GM23338 (cell line): ENCODE data around the gene C1QA. TPM values are rescaled to one million over a fixed set of nuclear protein-coding genes. Genes with fewer than 3 reads are reported as not detected.

Experiments used
- ATAC-seq: fragments of 200-7000 bp; cut with Tn5 transposase; 3 replicates; pipeline ENCODE4 v1.9.1; 2020
- DNase-seq: peaks from one replicate; pipeline ENCODE4 v3.0.0-alpha.2; 2015; ENCODE audit warnings: low spot score
- H2AFZ ChIP-seq: fragments of 200-600 bp; sonication (generic); 2 replicates; pipeline ENCODE4 v1.8.0; 2016; ENCODE audit warnings: antibody characterized with exemption, mild to moderate bottlenecking, moderate library complexity
- H3F3A ChIP-seq: fragments of 200-600 bp; sonication (generic); replicated peaks from 2 replicates; pipeline ENCODE4 v1.8.0; 2017; ENCODE audit warnings: antibody characterized with exemption, mixed run types, low read depth
- H3K27ac ChIP-seq: fragments of 200-600 bp; sonication (generic); 2 replicates; pipeline ENCODE4 v1.6.1; 2016; ENCODE audit warnings: low read depth
- H3K27me3 ChIP-seq: fragments of 200-600 bp; sonication (generic); 2 replicates; pipeline ENCODE4 v1.8.0; 2016; ENCODE audit warnings: mild to moderate bottlenecking, mixed run types, moderate library complexity; ENCODE audit not compliant: insufficient read depth
- H3K36me3 ChIP-seq: fragments of 200-600 bp; sonication (generic); 2 replicates; pipeline ENCODE4 v1.8.0; 2016; ENCODE audit warnings: mild to moderate bottlenecking; ENCODE audit not compliant: insufficient read depth
- H3K4me1 ChIP-seq: fragments of 200-600 bp; sonication (generic); 2 replicates; pipeline ENCODE4 v1.8.0; 2016; ENCODE audit warnings: mild to moderate bottlenecking, moderate library complexity; ENCODE audit not compliant: insufficient read depth
- H3K4me2 ChIP-seq: fragments of 200-600 bp; sonication (generic); 2 replicates; pipeline ENCODE4 v1.7.1; 2017; ENCODE audit warnings: mixed run types
- H3K4me3 ChIP-seq: fragments of 200-600 bp; sonication (generic); 2 replicates; pipeline ENCODE4 v1.6.1; 2016; ENCODE audit warnings: mixed run types
- H3K79me2 ChIP-seq: fragments of 200-600 bp; sonication (generic); replicated peaks from 2 replicates; pipeline ENCODE4 v1.8.0; 2017; ENCODE audit warnings: mild to moderate bottlenecking; ENCODE audit not compliant: insufficient read depth
- H3K9me2 ChIP-seq: fragments of 200-600 bp; sonication (generic); 2 replicates; pipeline ENCODE4 v1.8.0; 2017; ENCODE audit not compliant: insufficient read depth
- H4K20me1 ChIP-seq: fragments of 200-600 bp; sonication (generic); replicated peaks from 2 replicates; pipeline ENCODE4 v1.8.0; 2017; ENCODE audit warnings: mild to moderate bottlenecking; ENCODE audit not compliant: insufficient read depth
- H3K27ac Mint-ChIP-seq: 2 replicates; pipeline ENCODE4 v1.8.0; 2020; ENCODE audit warnings: inconsistent platforms, mild to moderate bottlenecking, moderate library complexity, mixed read lengths
- H3K27me3 Mint-ChIP-seq: 3 replicates; pipeline ENCODE4 v1.8.0; 2022; ENCODE audit warnings: low read depth, mild to moderate bottlenecking, moderate library complexity, mixed read lengths, inconsistent platforms; ENCODE audit not compliant: insufficient read depth, poor library complexity
- H3K36me3 Mint-ChIP-seq: 3 replicates; pipeline ENCODE4 v1.8.0; 2021; ENCODE audit warnings: low read depth, mild to moderate bottlenecking, inconsistent platforms, moderate library complexity, mixed read lengths
- H3K4me1 Mint-ChIP-seq: 3 replicates; pipeline ENCODE4 v1.8.0; 2020; ENCODE audit warnings: mild to moderate bottlenecking, inconsistent platforms, mixed read lengths
- H3K4me3 Mint-ChIP-seq: 3 replicates; pipeline ENCODE4 v1.8.0; 2021; ENCODE audit warnings: moderate library complexity, mild to moderate bottlenecking, inconsistent platforms, mixed read lengths
- H3K9me3 Mint-ChIP-seq: 3 replicates; pipeline ENCODE4 v1.8.0; 2020; ENCODE audit warnings: moderate library complexity, mild to moderate bottlenecking, inconsistent platforms, mixed read lengths
- ETS1 ChIP-seq: IDR thresholded peaks from 2 replicates; pipeline ENCODE4 v1.6.1; 2016; ENCODE audit warnings: antibody characterized with exemption
- NANOG ChIP-seq: IDR thresholded peaks from 2 replicates; pipeline ENCODE4 v1.6.1; 2016; ENCODE audit warnings: antibody characterized with exemption, borderline replicate concordance
- ZNF114 ChIP-seq: fragments of 250-450 bp; sonication (Bioruptor Pico); IDR thresholded peaks from 2 replicates; pipeline ENCODE4 v1.5.0; 2020; ENCODE audit warnings: mild to moderate bottlenecking, moderate library complexity
- ZNF331 ChIP-seq: fragments of 250-450 bp; sonication (Bioruptor Pico); IDR thresholded peaks from 2 replicates; pipeline ENCODE4 v1.5.0; 2020; ENCODE audit warnings: low read depth, mild to moderate bottlenecking, moderate library complexity
- ZNF462 ChIP-seq: fragments of 250-450 bp; sonication (Bioruptor Pico); IDR thresholded peaks from 2 replicates; pipeline ENCODE4 v1.5.0; 2020; ENCODE audit warnings: mild to moderate bottlenecking, moderate library complexity
- polyA plus RNA-seq: library from polyadenylated mRNA; unstranded; fragments of >200 nt; fragmentation: Nextera tagmentation; extraction: Ambion mirVana; gene quantifications from 2 replicates; pipeline ENCODE4 v1.2.1, GENCODE V29; 2016
- total RNA-seq: library from RNA; depleted of rRNA; stranded (reverse); fragments of >200 nt; shearing (Covaris generic); gene quantifications from 2 replicates; pipeline ENCODE4 v1.2.3, GENCODE V29; 2014

Gene C1QA
- total and polyA plus RNA-seq, 2 experiments from 2014 or later = not detected

- no peaks in the 10 kb centered on the region for H3K36me3 Mint-ChIP-seq
- no peaks in the 10 kb centered on the region for H3F3A ChIP-seq
- H3K4me2 ChIP-seq = no peak overlapping the region
- no peaks in the 10 kb centered on the region for H3K79me2 ChIP-seq
- H3K9me3 Mint-ChIP-seq = no peaks in the 10 kb centered on the region
- no peak for DNase-seq
- H3K4me1 Mint-ChIP-seq = peaks cover 12% of the 10 kb centered on the region
- no peaks in the 10 kb centered on the region for H3K27me3 ChIP-seq
- no peaks in the 10 kb centered on the region for H3K9me2 ChIP-seq
- no peaks in the 10 kb centered on the region for H4K20me1 ChIP-seq
- H3K4me3 ChIP-seq = no peak overlapping the region
- no peak for TF ChIP-seq NANOG
- no peak for TF ChIP-seq ETS1
- TF ChIP-seq ZNF331 (CRISPR knock-in tag) = no peak
- TF ChIP-seq ZNF114 (CRISPR knock-in tag) = no peak
- TF ChIP-seq ZNF462 (CRISPR knock-in tag) = no peak
- H2AFZ ChIP-seq = no peak overlapping the region
- H3K4me1 ChIP-seq = no peaks in the 10 kb centered on the region
- no peaks in the 10 kb centered on the region for H3K36me3 ChIP-seq
- peaks cover 7% of the 10 kb centered on the region for H3K27me3 Mint-ChIP-seq
- H3K27ac ChIP-seq = no peak overlapping the region
- no peak overlapping the region for H3K4me3 Mint-ChIP-seq
- H3K27ac Mint-ChIP-seq = no peak overlapping the region
- ATAC-seq = no peak
Measured at GRCh38 chr1:22671999-22672398, 35.6 kb downstream of the C1QA start.
